Measurements from ENCODE around the gene RPL37.
"Not testable (repeated sequence)": the region's sequence is repeated elsewhere in the genome, so short reads cannot be mapped to it uniquely, and the experiment has no call there.

The RPL37 gene

DNA sequence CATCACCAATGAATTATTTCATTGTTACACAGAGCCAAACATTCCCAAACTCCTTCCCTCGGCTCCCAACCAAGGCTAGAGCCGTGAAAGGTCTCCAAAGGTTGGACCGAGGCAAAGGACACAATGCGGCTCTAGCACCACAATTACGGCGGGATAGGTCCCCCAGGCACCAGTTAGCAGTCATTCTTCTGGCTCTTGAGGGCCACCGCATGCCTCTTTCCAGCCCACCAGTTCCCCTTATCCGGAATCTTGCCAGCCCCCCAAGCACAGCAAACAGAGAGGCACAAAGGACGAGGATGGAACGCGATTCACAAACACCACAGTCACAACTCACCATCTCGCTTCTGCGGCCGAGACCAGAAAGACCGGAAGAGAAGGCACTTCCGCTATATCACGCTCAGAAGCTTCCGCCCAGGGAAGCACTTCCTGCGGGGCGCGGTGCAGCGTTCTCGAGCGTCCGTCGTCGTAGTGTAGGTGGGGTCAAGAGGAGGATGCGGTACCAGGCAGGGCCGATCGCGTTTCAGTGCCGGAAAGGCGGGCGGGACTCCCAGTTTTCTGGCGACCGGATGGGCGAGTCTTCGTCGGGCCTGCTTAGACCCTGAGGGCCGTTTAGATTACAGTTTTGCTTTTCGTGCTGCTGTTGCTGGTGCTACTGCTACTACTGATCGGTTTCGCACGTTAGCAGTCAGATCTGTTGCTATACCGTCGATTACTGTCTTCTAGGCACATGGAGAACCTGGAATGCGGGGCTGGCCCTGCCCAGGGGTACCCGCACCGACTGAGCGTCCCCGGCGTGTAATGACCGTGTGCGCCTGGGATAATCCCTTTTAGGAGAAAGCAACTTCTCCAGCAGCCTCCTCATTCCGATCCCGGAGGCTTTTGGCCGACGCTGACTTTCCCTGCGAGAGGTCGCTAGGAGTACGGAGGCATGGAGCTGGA, at the start of gene RPL37:
Gene RPL37 (minus strand): TSS at position 374 of the 939 bp plus-strand sequence. CDS start 37 bp downstream, at position 337.
- peak; percentile 98 for DNase-seq

DNA sequence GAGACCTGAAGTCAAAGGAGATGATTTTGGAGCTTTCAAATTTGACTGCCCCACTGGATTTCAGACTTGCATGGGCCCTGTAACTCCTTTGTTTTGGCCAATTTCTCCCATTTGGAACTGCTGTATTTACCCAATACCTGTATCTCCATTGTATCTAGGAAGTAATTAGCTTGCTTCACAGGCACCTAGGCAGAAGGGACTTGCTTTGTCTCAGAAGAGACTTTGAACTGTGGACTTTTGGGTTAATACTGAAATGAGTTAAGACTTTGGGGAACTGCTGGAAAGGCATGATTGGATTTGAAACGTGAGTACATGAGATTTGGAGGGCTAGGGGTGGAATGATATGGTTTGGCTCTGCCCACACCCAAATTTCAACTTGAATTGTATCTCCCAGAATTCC, 48.0 kb upstream of the RPL37 start:
- DNase-seq, result not testable (repeated sequence)

DNA sequence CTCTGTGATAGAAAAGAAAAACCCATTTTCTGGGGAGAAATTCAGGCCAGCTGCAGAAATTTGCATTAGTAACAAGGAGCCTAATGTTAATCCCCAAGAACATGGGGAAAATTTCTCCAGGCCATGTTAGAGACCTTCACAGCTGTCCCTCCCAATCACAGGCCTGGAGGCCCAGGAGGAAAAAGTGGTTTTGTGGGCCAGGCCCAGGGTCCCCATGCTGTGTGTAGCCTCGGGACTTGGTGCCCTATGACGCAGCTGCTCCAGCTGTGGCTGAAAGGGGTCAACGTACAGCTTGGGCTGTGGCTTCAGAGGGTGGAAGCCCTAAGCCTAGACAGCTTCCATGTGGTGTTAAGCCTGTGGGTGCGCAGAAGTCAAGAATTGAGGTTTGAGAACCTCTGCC, 47.3 kb upstream of the RPL37 start:
- no peak for DNase-seq

DNA sequence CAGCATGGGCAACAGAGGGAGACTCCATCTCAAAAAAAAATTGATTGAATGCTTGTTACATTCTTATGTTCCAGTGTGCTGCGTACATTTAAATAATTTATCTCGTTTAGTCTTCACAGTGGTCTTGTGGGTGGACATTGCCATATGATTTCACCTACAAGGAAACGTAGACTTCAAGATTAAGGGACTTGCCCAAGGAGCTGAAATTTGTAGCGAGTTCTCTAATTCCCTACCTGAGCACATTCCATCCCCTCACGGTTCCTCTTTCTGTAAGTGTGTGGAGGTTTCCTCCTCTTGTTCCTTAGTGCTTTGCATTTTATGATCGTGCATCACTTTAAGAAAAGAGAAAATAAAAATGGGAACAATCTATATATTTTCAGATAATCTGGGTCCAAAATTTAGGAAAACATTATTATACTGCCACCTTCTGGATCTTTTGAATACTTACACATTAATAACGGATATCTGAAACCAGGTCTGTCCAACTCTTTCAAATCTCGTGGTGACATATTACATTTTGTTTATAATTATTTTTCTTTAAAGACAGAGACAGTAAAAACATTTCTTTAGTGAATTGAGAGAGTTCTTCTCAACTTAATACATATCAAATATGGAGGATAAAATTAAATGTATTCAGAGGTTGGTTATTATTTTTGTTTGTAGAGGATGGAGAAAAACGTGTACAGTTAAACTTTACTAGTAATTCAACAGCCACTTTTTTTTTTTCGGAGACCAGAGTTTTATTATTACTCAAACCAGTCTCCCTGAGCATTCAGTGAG, 44.3 kb upstream of the RPL37 start:
- no peak for DNase-seq

DNA sequence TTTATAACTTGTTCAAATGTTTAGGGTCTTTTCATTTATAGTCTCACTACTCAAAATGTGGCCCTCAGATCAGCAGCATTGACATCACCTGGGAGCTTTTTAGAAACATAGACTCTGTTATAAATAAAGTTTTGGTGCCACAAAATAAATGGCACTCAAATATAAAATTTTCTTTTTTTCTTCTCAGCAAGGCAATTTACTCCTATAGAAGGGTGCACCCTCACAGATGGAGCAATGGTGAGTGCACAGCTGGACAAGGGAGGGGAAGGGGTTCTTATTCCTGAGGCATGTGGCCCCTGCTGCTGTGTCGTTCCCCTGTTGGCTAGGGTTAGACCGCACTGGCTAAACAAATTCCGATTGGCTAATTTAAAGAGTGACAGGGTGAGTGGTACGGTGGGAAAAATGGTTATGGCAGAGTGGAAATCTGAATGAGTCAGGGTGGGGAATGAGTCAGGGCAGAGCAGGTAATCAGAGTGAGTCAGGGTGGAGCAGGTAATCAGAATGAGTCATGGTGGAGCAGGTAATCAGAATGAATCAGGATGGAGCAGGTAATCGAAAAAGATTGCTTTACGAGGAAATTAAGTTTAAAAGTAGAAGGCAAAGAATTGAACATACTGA, 42.5 kb upstream of the RPL37 start:
- DNase-seq, result no peak

DNA sequence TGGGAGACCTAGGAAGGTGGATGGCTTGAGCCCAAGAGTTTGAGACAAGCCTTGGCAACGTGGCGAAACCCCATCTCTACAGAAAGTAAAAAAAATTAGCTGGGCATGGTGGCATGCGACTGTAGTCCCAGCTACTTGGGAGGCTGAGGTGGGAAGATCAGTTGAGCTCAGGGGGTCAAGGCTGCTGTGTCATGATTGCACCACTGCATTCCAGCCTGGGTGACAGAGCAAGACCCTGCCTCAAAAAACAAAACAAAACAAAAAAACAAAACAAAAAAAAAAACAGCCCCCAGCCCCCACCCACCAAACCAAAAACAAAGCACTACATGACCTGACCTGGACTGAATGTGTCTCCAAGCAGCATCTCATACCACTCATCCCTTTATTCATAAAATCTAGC, 40.9 kb upstream of the RPL37 start:
- DNase-seq, result no peak

DNA sequence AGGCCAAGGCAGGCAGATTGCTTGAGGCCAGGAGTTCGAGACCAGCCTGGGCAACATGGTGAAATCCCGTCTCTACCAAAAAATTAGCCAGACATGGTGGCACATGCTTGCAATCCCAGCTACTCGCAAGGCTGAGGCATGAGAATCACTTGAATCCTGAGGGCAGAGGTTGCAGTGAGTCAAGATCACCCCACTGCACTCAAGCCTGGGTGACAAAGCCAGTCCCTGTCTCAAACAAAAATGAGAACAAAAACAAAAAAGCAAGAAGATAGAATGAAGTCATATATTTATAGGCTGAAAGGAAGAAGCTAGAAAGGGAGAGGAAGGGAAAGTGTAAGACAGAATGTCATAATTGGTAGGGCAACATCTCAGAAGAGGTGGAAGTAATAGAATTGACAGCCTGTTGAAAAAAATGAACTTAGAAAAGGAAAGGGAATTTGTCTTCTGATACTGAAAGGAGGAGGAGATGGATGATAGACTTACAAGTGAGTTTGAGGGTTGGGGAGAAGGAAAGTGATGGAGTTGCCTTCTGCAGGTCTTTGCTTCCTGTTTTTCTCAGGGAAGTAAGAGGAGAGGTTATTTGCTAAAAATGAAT, 38.4 kb upstream of the RPL37 start:
- DNase-seq, result no peak

DNA sequence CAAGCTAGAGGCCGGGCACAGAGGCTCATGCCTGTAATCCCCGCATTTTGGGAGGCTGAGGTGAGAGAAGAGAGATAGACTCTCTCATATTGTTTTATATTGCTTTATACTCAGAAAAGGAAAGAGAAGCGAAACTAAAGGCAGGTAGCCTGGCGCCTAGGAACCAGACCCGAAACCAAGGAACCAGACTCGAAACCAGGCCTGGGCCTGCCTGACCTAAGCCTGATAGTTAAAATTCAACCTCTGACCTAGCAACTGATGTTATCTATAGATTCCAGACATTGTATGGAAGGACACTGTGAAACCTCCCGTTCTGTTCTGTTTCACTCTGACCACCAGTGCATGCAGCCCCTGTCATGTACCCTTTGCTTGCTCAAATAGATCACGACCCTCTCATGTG, 37.2 kb upstream of the RPL37 start:
- DNase-seq, result not testable (repeated sequence)

DNA sequence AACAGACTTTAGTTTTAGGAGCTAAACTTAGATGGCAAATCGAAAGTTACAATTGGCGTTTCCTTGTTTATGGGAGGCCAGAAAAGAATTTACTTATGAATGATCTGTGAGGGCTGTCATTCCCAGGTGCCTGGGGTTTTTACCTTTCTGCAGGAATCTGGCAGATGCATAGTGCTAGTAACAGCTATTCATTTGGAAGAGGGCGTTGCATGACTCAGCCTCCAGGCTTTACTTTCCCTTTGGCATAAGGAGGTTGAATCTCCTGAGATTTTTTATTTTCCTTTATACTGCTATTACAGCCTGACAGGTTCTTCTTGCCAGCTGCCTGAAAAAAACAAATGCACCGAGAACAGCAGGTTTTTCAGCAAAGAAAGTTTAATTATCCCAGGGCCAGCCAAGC, 36.2 kb upstream of the RPL37 start:
- DNase-seq, result no peak

DNA sequence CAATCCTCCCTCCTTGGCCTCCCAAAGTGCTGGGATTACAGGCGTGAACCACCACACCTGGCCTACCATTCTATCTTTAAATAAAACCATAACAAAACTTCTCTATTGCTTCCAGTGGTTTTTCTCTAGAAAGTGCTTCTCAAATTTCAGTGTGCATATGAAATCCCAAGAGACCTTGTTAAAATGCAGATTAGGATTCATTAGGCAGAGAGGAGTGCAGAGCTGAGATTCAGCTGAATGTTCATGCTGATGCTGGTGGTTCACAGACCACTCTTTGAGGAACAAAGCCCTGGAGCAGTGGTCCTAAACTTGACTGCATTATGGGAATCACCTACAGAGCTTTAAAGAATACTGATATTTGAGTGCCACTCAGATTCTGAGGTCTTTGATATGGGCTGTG, 34.4 kb upstream of the RPL37 start:
- DNase-seq, result no peak

DNA sequence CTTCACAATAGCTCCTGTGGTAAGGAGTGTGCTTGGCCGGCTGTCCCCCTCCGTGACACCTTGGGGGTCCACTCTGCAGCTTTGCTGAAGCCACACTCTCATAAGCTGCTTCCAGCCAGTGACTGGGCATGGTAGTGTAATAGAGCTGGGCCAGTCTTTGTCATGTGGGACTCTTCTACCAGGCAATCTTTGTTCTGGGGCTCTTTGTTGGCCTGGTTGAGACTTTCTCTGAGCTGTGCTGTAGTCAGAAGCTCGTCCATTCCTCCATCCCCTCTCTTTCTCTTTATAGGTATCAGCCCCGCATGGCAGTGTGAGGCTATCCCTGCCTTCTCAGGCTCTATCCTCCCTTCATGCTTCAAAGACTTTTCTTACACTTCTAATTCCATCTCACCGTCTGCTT, 31.8 kb upstream of the RPL37 start:
- no peak for DNase-seq

DNA sequence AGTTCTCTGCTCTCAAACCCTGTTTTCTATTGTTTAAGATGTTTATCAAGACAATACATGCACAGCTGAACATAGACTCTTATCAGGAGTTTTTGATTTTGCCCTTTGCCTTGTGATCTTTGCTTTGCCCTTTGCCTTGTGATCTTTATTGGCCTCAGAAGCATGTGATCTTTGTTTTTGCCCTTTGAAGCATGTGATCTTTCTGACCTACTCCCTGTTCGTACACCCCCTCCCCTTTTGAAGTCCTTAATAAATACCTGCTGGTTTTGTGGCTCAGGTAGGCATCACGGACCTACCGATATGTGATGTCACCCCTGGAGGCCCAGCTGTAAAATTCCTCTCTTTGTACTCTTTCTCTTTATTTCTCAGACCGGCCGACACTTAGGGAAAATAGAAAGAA, 30.0 kb upstream of the RPL37 start:
- not testable (repeated sequence) for DNase-seq

DNA sequence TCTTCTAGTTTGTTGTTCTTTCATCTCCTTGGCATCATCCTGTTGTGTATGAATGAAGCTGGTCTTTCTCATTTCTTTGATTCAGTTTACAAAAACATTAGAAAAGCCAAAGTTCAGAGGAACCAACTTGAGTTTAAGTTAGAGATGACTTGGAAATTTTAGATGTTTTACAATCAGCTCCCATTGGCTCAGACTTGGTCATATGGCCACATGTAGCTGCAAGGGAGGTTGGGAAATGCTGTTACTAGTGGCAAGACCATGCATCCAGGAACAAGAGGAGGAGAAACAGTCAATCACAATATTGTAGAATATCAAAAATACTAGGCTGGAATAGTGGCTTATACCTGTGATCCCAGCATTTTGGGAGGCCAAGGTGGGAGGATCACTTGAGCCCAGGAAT, 25.7 kb upstream of the RPL37 start:
- DNase-seq, result no peak

DNA sequence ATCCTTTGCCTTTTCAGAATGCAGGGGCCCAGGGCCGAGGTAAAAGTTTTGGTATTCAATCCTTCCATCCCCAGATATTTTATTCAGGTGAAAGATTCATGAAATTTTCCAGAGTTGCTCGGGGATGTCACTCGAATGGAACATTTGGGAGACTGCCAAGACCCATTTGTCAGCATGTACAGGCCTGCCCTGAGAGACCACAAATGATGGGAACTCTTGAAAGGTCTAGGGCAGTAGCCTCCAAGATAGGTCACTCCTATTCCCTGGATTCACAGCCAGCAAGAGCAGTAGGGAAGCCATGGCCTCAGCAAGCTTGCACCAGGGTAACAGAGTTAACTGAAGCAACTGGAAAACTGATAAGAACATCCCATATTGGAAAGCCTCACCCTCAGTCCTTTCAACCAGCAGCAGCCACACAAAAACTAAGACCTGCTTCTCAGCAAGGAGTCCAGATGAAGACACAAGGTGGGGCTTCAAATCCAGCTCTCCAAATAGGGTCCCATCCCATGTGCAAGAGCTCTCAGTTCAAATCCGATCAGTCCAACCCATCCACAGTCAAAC, 18.7 kb upstream of the RPL37 start:
- no peak for DNase-seq

DNA sequence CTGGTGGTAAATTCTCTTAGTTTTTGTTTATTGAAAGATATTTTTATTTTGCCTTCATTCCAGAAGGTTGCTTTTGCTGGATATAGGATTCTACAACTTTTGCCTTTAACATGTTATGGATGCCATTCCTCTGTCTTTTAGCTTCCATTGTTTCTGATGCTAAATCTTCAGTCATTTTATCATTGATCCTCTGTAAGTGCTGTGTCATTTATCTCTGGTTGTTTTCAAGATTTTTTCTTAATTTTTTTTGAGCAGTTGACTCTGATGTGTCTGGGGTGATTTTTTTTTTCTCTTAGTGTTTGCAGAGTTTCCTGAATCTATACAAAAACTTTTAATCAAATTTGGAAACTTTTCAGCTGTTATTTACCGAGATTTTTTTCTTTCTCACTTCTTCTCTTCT, 12.5 kb upstream of the RPL37 start:
- no peak for DNase-seq

DNA sequence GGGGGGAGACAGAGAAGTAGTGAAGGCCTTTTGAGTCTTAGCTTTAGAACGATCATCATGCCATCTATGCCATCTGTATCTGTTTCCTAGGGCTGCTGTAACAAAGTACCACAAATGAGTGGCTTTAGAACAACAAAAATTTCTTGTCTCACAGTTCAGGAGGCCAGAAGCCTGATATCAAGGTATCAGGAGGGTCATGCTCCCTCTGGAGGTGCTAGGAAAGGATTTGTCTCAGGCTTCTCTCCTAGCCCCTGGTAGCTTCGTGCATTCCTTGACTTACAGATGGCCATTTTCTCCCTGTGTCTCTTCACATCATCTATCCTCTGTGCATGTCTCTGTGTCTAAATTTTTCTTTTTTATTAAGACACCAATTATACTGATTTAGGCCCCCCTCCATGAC, 11.3 kb upstream of the RPL37 start:
- no peak for DNase-seq

DNA sequence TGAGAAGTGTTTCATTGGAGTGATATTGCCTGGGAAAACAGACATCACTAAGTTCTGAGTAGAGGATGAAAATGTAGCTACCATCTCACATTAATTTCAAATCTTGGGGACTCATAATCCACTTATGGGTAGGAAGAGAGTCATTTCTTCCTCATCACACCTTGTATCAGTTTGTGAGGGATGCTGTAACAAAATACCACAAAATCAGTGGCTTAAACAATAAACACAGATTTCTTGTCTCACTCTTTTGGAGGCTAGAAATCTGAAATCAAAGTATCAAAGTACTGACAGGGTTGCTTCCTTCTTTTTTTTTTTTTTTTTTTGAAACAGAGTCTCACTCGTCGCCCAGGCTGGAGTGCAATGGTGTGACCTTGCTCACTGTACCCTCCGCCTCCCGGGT, 9.5 kb upstream of the RPL37 start:
- no peak for DNase-seq

DNA sequence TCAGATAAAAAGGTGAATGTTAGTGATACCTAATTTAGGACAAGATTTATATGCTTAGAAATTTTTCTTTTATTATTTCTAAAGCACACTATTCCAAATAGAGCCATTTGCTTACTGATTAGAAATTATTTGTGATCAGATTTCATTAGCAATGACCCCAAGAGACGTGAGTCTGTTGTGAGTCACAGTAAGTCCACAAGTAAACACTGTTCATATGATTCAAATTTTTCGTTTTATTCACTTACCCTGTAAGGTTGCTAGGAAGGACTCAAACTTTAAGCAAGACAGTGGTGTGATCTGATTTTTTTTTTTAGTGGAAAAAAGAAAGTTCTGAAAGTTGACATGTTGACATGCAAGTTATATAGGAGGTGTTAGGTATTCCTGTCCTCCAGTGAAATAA, 7.3 kb upstream of the RPL37 start:
- DNase-seq, result no peak

DNA sequence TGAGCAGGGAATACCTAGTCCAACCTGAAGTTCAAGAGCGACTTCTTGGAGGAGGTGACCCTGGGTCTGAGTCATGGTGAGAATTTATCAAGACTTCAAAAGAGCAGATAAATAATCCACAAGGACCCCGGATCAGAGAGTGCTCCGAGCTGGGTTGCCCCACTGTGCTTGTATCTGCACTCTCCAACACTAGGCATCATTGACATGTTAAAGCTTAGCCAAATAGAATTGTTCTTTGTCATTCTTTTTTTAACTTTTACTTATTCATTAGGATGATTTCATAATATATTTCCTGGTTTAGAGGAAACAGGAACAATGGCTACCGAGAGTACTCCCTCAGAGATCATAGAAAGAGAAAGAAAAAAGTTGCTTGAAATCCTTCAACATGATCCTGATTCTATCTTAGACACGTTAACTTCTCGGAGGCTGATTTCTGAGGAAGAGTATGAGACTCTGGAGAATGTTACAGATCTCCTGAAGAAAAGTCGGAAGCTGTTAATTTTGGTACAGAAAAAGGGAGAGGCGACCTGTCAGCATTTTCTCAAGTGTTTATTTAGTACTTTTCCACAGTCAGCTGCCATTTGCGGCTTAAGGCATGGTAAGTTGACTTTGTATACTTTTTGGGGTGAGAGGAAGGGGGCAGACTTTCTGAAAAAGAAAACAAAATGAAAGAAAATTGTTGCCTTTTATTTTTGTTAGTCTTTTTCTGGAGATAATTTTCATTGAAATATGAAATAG, 6.2 kb upstream of the RPL37 start, which contains the start of gene CARD6:
Gene CARD6 (plus strand): TSS at position 300 of the 738 bp plus-strand sequence. CDS start 16 bp downstream, at position 316.
- DNase-seq, result no peak

DNA sequence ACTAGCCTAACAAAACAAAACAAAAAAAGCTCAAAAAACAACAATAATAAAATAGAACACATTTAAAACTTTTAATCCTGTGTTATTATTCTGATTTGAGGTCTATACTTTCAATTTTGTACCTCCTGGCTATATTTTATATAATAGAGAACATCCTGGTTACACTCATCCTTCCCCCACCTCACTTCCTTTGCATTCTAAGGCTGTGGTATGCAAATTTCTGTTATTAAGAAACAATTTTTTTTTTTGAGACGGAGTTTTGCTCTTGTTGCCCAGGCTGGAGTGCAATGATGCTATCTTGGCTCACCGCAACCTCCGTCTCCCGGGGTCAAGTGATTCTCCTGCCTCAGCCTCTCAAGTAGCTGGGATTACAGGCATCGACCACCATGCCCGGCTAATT, 3.1 kb upstream of the RPL37 start:
- no peak for DNase-seq

DNA sequence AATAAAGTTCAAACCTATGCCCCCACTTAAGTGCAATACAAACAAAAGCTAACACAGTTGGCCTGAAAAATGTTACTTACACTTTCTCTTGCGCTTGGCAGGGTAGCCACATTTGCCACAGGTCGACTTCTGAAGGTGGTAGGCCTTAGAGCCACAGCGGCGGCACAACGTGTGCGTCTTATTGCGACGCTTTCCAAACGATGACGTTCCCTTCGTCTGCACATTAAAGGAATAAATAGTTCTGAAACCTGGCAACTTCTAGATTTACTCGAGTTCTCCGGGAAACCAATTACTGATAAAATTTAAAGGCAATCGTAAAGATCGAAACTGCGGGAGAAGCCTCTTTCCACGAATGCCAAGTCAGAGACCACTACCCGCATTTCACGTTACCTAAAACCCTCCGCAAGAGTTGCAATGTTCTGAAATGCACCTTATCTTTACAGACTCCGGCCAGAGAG, 602 bp downstream of the RPL37 start:
- peak; percentile 24 for DNase-seq

DNA sequence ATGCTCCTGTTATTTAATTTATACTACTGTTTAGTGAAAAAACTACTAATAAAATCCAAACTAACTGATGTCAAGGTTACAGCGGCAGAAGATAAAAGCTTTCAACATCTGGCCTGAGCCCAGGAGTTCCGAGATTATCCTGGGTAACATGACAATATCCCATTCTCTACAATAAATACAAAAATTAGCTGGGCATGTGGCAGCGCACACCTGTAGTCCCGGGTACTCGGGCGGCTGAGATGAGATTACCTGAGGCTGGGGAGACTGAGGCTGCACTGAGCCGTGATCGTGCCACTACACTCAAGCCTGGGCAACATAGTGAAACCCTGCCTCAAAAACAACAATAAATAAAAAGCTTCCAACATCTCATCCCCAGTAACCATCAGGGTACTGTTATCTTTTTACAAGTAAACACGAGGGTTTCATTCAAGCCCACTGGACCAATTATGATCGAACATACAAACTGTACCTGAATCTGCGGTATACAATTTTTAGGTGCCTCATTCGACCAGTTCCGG, 1.3 kb downstream of the RPL37 start:
- DNase-seq, result no peak

Measured in right hindlimb (tissue), 1 donor.